LoVo (cell line): ENCODE results near the gene CREBL2.
"Not testable (repeated sequence)": the region's sequence is repeated elsewhere in the genome, so short reads cannot be mapped to it uniquely, and the experiment has no call there.

ENCODE experiments used
- DNase-seq: peaks from one replicate; pipeline ENCODE4 v3.0.0-alpha.2; 2016; ENCODE audit warnings: low spot score

The CREBL2 gene

GRCh38 chr12:12598864-12599263 lies 12.8 kb upstream of the CREBL2 start:
- DNase-seq: no peak

GRCh38 chr12:12599750-12600643 lies 11.7 kb upstream of the CREBL2 start:
- DNase-seq: no peak

- DNase-seq: no peak
Measured at GRCh38 chr12:12600659-12601058, 11.0 kb upstream of the CREBL2 start.

GRCh38 chr12:12604740-12605139 lies 6.9 kb upstream of the CREBL2 start:
- DNase-seq: no peak

GRCh38 chr12:12606781-12607589 lies 4.7 kb upstream of the CREBL2 start:
- peak; percentile 76 for DNase-seq

GRCh38 chr12:12608557-12608957 lies 3.1 kb upstream of the CREBL2 start:
- peak; percentile 34 for DNase-seq

GRCh38 chr12:12609692-12610091 lies 2.0 kb upstream of the CREBL2 start:
- DNase-seq: no peak

GRCh38 chr12:12610711-12611110 lies 965 bp upstream of the CREBL2 start:
- DNase-seq: no peak

- DNase-seq: peak; percentile 46
Measured at GRCh38 chr12:12612358-12612757, 682 bp downstream of the CREBL2 start.

- DNase-seq: no peak
Measured at GRCh38 chr12:12613344-12613743, 1.7 kb downstream of the CREBL2 start.

GRCh38 chr12:12614342-12614741 lies 2.7 kb downstream of the CREBL2 start:
- no peak for DNase-seq

GRCh38 chr12:12616512-12617310 lies 5.0 kb downstream of the CREBL2 start:
- DNase-seq: no peak

- DNase-seq: not testable (repeated sequence)
Measured at GRCh38 chr12:12618064-12618463, 6.4 kb downstream of the CREBL2 start.

- no peak for DNase-seq
Measured at GRCh38 chr12:12620730-12621315, 9.1 kb downstream of the CREBL2 start.

GRCh38 chr12:12622418-12622817 lies 10.7 kb downstream of the CREBL2 start:
- DNase-seq: no peak

GRCh38 chr12:12624498-12624992 lies 12.9 kb downstream of the CREBL2 start:
- DNase-seq: no peak

- no peak for DNase-seq
Measured at GRCh38 chr12:12626471-12626870, 14.8 kb downstream of the CREBL2 start.

- no peak for DNase-seq
Measured at GRCh38 chr12:12627308-12627827, 15.7 kb downstream of the CREBL2 start.

GRCh38 chr12:12628013-12628412 lies 16.3 kb downstream of the CREBL2 start:
- no peak for DNase-seq

GRCh38 chr12:12630850-12631249 lies 19.2 kb downstream of the CREBL2 start:
- DNase-seq: no peak

GRCh38 chr12:12635651-12636050 lies 24.0 kb downstream of the CREBL2 start:
- DNase-seq: no peak
